Fibroblast of the conjunctiva (primary cell): ENCODE data around the gene PKIB.
"Not testable (repeated sequence)": the region's sequence is repeated elsewhere in the genome, so short reads cannot be mapped to it uniquely, and the experiment has no call there.

Source experiments
- DNase-seq: peaks from one replicate; pipeline ENCODE4 v3.0.0-alpha.2; 2010; ENCODE audit warnings: low read depth

The PKIB gene, protein sequence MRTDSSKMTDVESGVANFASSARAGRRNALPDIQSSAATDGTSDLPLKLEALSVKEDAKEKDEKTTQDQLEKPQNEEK

DNA sequence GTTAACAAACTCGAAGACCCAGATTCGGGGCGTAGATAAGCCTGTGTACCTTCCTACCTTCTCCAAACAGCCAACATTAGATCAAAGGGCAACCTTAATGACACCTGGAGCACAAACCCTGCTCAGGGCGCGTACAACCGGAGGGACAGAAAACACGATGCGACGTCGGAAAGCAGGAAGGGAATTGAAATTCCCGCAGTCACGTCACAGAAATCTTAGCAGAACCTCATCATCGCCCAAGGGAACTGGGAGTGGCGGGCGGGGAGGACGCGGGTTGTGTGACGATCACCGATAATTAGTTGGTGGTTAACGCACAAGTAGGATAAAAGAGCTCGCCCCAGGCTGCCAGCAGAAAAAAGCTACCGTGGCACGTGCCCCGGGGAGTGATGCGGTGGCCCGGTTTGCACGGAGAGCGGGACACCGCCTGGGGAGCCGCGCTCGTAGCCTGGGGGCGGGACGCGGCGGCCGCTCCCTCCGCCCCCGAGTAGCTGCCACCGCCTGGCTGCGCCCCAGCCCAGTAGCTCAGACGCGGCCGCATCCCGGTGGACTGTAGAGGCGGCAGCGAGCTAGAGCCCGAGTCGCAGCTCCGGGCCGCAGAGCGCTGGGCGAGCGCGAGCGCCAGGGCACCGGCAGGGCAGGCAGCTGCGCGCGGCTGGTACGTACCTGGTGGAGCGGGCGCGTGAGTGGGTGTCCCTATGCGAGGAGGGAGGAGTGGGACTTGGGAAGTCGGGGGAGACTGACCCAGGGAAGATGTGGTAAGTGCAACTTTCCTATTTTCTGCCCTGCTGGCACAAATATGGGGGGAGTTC lies at the start of gene PKIB:
Gene PKIB (plus strand): TSS at position 525 of the 809 bp plus-strand sequence. CDS start 107,390 bp downstream, outside the sequence.
- DNase-seq = peak; percentile 10

DNA sequence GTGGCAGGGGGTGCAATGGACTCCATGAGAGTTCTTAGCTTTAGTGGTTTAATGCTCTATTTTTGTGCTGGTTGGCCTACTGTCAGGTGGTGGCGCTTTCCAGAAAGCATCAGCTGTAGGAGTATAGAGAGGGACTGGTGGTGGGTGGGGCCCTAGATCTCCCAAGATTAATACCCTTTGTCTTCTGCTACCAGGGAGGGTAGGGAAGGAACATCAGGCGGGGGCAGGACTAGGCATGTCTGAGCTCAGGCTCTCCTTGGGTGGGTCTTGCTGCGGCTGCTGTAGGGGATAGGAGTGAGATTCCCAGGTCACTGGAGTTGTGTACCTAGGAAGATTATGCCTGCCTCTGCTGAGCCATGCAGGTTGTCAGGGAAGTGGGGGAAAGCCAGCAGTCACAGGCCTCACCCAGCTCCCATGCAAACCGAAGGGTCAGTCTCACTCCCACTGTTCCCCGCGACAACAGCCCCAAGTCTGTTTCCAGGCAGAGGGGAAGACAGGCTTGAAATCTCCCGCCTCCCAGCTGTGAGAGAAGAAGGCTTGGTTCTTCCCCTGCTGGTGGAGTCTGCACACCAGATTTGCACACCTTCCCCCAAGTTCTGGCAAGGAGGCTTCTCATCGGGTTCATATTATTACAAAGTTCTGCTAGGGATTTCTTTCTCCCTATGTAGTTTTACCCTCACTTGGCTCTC lies 46.7 kb upstream of the PKIB start:
- no peak for DNase-seq

- DNase-seq = no peak
Measured at GRCh38 chr6:122564230-122564629, 46.0 kb upstream of the PKIB start.

GRCh38 chr6:122565708-122566107 lies 44.5 kb upstream of the PKIB start:
- no peak for DNase-seq

DNA sequence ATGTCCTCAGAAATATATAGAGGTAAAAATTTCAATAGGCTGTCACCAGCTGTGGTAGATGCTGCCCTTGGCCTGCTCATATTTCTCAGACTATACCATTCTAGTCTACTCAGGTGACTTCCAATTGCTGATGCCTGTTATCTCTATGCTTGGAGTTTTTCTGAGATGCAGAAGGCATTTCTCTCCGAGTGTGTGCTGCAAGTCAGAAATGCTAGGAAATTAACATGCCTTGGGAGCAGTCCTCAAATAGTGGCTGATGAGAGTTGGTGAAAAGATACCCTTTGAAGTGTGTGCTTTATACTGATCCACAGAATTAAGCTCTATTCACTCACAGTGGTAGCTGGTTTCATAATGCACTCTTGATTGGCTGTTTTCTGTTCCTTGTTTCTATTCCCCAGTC lies 43.2 kb upstream of the PKIB start:
- no peak for DNase-seq

- no peak for DNase-seq
Measured at GRCh38 chr6:122568350-122568749, 41.9 kb upstream of the PKIB start.

- DNase-seq = no peak
Measured at GRCh38 chr6:122568797-122569221, 41.4 kb upstream of the PKIB start.

GRCh38 chr6:122569230-122569771 lies 40.9 kb upstream of the PKIB start:
- no peak for DNase-seq

- DNase-seq = no peak
Measured at GRCh38 chr6:122571888-122572287, 38.3 kb upstream of the PKIB start.

- DNase-seq = no peak
Measured at GRCh38 chr6:122576888-122577287, 33.3 kb upstream of the PKIB start.

DNA sequence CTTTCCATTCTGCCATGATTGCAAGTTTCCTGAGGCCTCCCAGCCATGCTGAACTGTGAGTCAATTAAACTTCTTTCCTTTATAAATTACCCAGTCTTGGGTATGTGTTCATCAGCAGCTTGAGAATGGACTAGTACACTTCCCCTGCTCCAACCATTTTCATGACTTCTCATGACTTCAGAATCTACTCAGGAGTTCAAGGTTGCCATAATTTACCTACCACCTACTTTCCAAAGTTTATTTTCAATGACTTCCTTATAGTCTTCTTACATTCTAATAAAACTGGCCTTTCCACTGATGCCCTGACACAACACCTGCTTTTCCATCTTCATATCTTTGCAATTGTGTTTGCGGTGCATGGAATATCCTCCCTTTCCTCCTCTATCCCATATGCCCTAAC lies 31.2 kb upstream of the PKIB start:
- no peak for DNase-seq

DNA sequence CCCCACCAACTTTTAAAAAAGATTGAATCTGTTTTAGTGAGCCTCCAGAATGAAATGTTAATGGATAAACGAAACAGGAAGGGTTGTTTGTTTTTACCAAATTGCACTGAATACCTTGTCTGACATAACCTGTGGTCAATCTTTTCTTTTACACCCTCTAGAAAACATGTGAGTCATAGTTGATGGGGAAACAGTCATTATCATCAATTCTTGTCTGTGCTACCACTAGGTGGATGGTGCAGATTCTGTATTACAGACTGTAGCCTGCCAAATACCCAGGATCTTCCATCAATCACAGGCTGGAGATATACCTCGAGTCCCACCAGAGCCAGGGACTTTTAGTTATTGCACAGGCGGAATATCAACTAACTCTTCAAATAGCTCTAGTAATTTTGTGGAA lies 29.5 kb upstream of the PKIB start:
- DNase-seq = no peak

GRCh38 chr6:122589115-122589514 lies 21.1 kb upstream of the PKIB start:
- no peak for DNase-seq

DNA sequence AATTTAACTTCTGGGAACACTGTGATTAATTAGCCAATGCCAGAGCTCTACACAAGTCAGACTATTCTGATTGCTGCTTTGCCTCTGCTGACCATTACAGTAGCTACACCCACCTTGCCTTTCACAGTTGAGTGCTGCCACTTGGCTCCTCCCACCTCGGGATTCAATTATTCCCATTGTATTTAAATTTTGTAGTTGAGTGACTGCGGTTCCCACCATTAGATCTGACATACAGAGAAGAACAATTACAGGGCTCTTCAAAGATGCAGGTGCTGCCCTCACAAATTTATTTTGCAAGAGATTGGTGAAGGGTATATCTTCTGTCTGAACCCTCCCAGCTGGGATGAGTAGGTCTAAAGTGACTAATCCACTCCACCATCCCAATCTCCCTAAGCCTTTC lies 11.9 kb upstream of the PKIB start:
- not testable (repeated sequence) for DNase-seq

GRCh38 chr6:122604676-122605075 lies 5.5 kb upstream of the PKIB start:
- no peak for DNase-seq

DNA sequence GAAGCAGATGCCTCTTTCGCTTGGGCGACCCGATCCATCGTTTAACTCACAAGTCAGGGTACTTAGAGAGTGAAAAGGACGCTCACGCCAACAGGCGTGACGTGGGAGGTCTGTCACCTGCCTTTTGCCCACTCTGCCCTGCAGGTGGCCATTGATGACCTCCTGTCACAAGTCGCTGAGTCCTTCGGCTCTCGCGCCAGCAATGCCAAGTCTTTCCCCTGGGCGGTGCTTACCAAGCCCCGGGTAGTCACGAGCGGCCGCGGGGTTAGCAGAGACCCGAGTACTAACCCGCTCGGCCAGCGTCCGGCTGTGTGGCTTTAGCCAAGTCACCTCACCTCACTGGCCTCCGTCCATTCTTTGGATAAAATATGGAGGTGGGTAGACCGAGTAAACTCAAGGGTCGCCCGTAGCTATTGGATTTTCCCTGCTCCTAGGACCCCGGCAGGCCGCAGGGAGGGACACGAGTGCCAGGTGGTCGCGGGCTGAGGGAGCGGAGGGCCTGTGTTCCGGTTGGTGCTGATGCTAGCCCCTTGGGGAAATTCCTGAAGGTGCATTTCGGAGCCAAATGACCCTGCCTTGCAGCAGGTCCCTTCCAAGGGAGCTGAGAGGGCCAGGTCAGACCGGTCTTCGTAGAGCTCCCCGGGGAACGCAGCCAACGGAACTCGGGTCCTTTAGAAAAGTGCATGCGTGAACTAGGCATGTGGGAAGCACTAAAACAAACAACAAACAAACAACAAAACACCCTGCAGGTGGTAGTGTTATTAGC lies 668 bp downstream of the PKIB start:
- no peak for DNase-seq

DNA sequence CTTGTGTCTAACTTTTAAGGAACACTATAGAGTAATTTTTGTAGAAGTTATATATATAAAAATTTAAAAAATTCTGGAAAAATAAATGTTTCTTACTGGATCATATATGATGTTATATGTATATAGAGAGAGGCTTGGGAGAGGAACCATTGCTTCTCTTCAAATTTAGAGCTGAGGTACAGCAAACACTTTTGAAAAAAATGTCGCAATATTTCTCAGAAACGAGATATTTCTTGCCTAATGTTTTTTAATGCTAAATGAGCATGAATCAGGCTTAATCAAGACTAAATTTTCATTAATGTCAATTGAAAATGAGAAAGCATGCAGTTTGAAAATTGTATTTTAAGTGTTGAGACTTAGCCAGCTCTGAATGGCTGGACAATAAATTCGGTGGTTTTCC lies 2.6 kb downstream of the PKIB start:
- no peak for DNase-seq

DNA sequence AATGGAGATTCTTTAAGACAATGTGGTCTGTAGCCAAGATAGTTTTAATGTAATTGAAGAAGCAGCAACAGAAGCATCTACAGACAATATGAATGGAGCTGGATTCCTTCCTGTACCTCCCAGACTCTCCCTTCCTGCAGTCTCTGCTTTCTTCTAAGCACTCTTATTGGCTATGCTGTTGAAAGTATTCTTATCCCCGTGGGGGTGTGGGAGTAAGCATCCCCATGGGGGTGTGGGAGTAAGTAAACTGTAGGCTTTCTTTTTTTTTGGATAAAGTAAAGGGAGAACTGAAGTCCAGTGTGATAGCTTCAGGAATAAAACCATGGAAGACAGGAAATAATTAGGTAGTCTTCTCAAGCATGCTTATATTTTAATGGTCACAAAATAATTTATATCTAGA lies 4.1 kb downstream of the PKIB start:
- no peak for DNase-seq

GRCh38 chr6:122615409-122615808 lies 5.2 kb downstream of the PKIB start:
- no peak for DNase-seq

DNA sequence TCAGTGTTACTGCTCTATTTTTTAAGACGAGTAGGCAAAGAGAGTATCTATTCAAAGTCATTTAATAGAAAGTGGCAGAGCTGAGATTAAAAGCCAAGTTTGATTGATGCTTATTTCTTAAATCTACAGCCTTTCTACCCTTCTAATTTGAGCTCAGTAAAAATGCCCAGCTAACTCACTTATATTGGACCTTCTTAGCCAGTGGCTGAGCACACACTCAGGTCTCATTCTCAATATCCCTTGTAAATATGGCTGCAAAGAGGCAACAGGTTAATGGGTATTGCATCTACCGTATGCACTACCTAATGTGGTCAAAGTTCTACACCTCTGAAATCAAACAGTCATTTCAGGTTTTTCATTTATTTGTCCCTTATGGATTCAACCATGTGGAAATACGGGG lies 6.7 kb downstream of the PKIB start:
- no peak for DNase-seq

GRCh38 chr6:122619309-122619708 lies 9.1 kb downstream of the PKIB start:
- no peak for DNase-seq

DNA sequence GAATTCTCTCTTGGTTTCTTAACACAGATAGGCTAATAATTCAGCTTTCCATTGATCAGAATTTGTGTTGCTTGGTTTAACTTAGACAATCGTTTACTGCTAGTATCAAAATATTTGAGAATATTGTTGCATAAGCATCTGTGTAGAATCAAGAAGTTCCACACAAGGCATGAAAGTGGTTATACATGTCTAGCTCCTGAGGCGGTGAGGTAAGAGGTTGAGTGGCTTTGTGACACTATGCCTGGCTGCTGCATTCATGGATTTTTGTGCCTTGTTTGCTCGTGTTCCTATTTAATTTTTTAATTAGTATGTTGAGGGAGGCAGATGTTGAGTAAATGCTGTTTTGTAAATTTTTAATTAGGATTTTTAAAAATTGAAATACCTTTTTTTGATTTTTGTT lies 10.2 kb downstream of the PKIB start:
- no peak for DNase-seq
